ENCODE results near the gene PIAS3. TPM values are rescaled to one million over a fixed set of nuclear protein-coding genes. Genes with fewer than 3 reads are reported as not detected.

Gene PIAS3
- total RNA-seq, 1 donor, result 24.6 TPM

DNA sequence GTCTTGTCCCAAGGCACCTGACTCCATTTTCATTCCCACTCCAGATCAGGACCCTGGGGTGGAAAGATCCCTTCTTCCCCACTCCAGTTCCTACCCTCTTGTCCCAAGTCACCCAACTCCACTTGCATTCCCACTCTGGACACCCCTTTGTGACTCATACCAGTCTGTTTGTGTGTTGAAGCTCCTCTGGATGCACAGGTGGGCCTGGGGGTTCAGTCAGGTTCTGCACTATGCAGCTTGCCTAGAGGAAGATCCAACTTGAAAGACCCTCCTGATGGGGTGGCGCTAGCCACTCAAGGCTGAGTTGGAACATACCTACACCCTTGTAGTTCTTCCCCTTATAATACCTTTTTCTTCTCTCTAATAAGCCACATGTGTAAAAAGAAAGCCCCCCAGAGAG is 36.6 kb upstream of the PIAS3 start:
- DNase-seq (ENCODE audit: low read depth), result no peak
- H3K4me3 ChIP-seq (ENCODE audit: low read depth, low read length), result no peak overlapping the region
- TF ChIP-seq CTCF (IDR thresholded peaks at IDR 0.05; ENCODE audit: insufficient read depth, low read length), result no peak

DNA sequence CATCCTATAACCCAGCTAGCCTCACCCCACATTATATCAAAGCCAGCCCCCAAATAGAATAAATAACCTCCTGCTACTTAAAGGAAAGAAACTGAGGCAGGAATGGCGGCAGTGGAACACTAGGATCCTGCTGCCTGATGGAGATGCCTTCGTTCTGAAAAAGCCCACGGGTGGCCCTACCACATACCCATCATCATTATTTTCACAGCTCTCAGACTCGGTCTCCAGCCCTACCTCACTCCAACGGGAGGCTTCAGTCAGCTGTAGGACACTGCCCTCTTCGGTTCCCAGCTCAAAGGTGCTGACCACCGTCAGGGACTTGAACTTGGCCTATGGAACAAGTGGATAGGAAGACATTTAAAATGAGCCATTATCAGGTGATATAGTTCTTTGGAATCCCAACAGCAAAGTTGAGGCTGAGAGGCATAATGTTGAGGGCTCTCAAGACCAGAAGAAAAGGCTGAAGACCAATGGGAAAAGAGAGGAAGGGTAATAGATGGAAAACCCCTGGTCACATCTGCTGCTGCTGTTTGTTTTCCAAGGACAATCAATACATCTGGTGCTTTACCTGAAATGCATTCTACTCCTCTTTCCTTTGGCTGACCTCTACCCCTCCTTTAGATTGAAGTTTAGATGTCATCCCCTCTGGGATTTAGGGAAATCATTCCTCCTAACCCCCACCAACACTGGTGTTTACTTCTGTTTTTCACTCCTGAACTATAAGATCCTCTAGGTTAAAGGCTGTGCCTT is 34.6 kb upstream of the PIAS3 start:
- TF ChIP-seq CTCF (IDR thresholded peaks at IDR 0.05; ENCODE audit: insufficient read depth, low read length), result no peak
- no peak overlapping the region for H3K4me3 ChIP-seq (ENCODE audit: low read depth, low read length)

GRCh38 chr1:145892486-145893087 is 33.7 kb upstream of the PIAS3 start:
- DNase-seq (ENCODE audit: low read depth), result peak; percentile 87
- H3K4me3 ChIP-seq (ENCODE audit: low read depth, low read length), result peak overlapping the region; percentile 29
- no peak for TF ChIP-seq CTCF (IDR thresholded peaks at IDR 0.05; ENCODE audit: insufficient read depth, low read length)

More for the DNA sequence above, 34.6 kb upstream of the PIAS3 start:
- DNase-seq (ENCODE audit: low read depth), result no peak

DNA sequence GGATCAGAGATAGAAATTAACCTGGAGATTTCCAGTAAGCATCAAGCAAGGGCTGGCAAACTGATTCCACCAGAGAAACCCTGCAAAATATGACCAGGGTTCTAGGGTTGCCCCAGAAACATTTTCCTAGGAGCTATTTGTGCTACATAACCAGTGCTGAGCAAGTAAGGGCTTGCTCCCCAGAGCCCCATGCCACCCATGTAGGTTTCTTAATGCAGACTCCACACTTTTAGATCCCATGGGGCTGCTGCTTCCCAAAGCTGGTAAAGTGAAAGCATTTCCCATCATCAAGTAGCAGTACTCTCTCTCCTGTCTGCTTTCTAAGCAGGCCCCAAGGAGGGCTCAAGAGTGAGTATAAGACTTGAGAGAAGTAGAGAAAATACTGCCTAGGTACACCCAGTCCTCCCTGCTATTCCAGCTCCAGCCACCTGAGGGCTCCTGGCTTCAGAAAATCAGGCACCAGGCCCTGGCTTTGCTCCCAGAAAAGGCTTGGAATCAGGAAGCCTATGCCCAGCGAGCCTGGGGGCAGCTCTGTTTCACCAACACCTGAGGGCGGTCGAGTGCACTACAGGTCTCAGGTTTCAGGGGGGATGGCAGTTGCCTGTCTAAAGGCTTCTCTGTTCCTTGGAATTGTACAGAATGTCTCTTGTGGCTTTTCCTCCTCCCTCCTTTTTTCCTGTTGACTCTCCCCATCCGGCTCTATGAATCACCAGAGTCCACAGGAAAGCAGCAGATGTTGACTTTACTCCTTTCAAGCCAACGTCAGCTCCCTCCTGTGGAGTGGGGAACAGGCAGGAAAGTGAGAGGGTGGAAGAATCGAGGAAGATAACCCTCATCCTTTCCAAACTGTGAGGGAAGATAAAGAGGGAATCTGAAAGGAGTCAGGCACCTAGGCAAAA is 33.0 kb upstream of the PIAS3 start:
- DNase-seq (ENCODE audit: low read depth), result peak; percentile 98
- peak; percentile 96 for TF ChIP-seq CTCF (IDR thresholded peaks at IDR 0.05; ENCODE audit: insufficient read depth, low read length)
- peak overlapping the region; percentile 34 for H3K4me3 ChIP-seq (ENCODE audit: low read depth, low read length)

DNA sequence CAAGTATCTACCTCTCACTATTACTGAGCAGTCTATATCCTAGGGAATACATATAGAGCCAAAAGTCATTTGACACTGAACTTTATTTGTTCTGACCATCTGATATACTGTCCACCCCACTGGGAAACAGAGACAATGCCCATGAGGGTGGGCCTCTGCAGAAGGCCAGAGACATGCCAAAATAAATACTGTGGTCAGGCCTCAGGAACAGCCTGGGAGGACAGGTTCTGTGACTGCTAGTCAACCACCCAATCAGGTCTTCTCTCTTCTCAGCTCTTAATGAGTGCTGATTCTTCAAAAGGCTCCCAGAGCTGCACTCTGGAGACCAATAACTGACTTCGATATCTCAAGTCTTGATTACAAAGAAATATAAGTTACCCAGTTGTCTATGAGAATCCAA is 32.3 kb upstream of the PIAS3 start:
- H3K4me3 ChIP-seq (ENCODE audit: low read depth, low read length), result no peak overlapping the region
- TF ChIP-seq CTCF (IDR thresholded peaks at IDR 0.05; ENCODE audit: insufficient read depth, low read length), result no peak
- peak; percentile 53 for DNase-seq (ENCODE audit: low read depth)

DNA sequence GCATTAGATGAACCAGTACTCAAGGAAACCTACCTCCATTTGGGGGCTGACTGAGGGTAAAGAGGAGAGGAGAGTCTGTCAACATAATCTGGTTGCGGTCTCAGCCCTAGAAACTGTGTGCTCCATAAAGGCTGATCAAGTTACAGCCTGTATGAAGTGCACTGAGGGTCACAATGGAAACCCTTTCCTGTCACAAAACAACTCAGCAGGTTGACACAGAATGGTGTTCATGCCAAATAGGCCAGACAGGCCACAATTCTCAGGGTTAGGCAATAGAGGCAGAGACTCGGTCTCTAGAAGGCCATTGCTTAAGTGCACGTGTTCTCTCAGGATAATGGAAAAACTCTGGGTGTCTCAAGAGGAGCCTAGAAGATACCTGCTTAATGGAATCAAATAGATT is 30.8 kb upstream of the PIAS3 start:
- no peak overlapping the region for H3K4me3 ChIP-seq (ENCODE audit: low read depth, low read length)
- TF ChIP-seq CTCF (IDR thresholded peaks at IDR 0.05; ENCODE audit: insufficient read depth, low read length), result no peak
- DNase-seq (ENCODE audit: low read depth), result no peak

Data from fibroblast of the aortic adventitia (primary cell).